B cell (primary cell): ENCODE measurements around the gene TANGO6. TPM values are rescaled to one million over a fixed set of nuclear protein-coding genes. Genes with fewer than 3 reads are reported as not detected.

Experiments
- ATAC-seq: fragments of 200-7000 bp; cut with Tn5 transposase; one replicate; pipeline ENCODE4 v1.10.0; 2021; ENCODE audit warnings: low read depth, mild to moderate bottlenecking, moderate number of reproducible peaks, moderate library complexity
- CTCF ChIA-PET: fragments of 350-600 bp; sonication (Branson Sonifier 250); formaldehyde crosslinking; loops from one replicate; lab custom pipeline; 2021; ENCODE audit warnings: antibody characterized with exemption, inconsistent platforms; lab: Charles Lee
- POLR2A ChIA-PET: fragments of 350-600 bp; sonication (Branson Sonifier 250); formaldehyde crosslinking; loops from one replicate; lab custom pipeline; 2021; ENCODE audit warnings: antibody characterized with exemption; lab: Charles Lee
- DNase-seq: peaks from one replicate; pipeline ENCODE4 v3.0.0; 2013
- H2AFZ ChIP-seq: 2 replicates; pipeline ENCODE4 v1.6.1; 2012; ENCODE audit warnings: mild to moderate bottlenecking, low read depth, low read length; ENCODE audit not compliant: insufficient read depth, poor library complexity, severe bottlenecking
- H3K27ac ChIP-seq, 2 donors: 1 replicate in 1 of 2; 2 replicates in 1 of 2; pipeline ENCODE4 v1.5.1; 2012 to 2013; ENCODE audit warnings: low read length in 2 of 2, mild to moderate bottlenecking in 2 of 2, moderate library complexity in 1 of 2
- H3K27me3 ChIP-seq, 4 experiments: fragments of 200-600 bp in 1 of 4; sonication (generic) in 1 of 4; replicated peaks in 1 of 4; 1 replicate in 2 of 4; 2 replicates in 2 of 4; pipeline versions ENCODE4 v1.6.1 to v1.7.0; 2013 to 2016; ENCODE audit warnings: low read length in 3 of 4, mild to moderate bottlenecking in 2 of 4, mixed read lengths in 1 of 4, moderate library complexity in 1 of 4; ENCODE audit not compliant: insufficient read depth in 4 of 4, control insufficient read depth in 3 of 4; ENCODE audit errors: control extremely low read depth in 1 of 4
- H3K36me3 ChIP-seq, 2 experiments: replicated peaks in 1 of 2; 1 replicate in 1 of 2; 2 replicates in 1 of 2; pipeline versions ENCODE4 v1.6.1 to v1.7.1; 2013; ENCODE audit warnings: low read length in 1 of 2; ENCODE audit not compliant: insufficient read depth in 2 of 2, control insufficient read depth in 1 of 2; ENCODE audit errors: control extremely low read depth in 1 of 2, extremely low read depth in 1 of 2
- H3K4me1 ChIP-seq, 2 donors: fragments of 200-600 bp in 1 of 2; sonication (generic) in 1 of 2; 1 replicate in 1 of 2; 2 replicates in 1 of 2; pipeline versions ENCODE4 v1.5.1 to v1.6.1; 2013 to 2017; ENCODE audit warnings: low read length in 2 of 2; ENCODE audit not compliant: control insufficient read depth in 2 of 2, insufficient read depth in 2 of 2
- H3K4me2 ChIP-seq: replicated peaks from 2 replicates; pipeline ENCODE3; 2012; ENCODE audit warnings: mild to moderate bottlenecking, low read depth, low read length; ENCODE audit not compliant: poor library complexity, severe bottlenecking
- H3K4me3 ChIP-seq, 5 experiments: fragments of 200-600 bp in 1 of 5; sonication (generic) in 1 of 5; 1 replicate in 3 of 5; 2 replicates in 2 of 5; pipeline versions ENCODE4 v1.5.1 to v1.7.0; 2011 to 2016; ENCODE audit warnings: low read length in 4 of 5, mild to moderate bottlenecking in 4 of 5, low read depth in 2 of 5, control low read depth in 1 of 5, moderate library complexity in 1 of 5; ENCODE audit not compliant: insufficient read depth in 1 of 5; ENCODE audit errors: control extremely low read depth in 1 of 5, extremely low read depth in 1 of 5
- H3K79me2 ChIP-seq: fragments of 200-600 bp; sonication (generic); one replicate; pipeline ENCODE4 v1.6.0; 2016; ENCODE audit warnings: low read length; ENCODE audit not compliant: control insufficient read depth, insufficient read depth
- H3K9ac ChIP-seq: fragments of 200-600 bp; sonication (generic); 2 replicates; pipeline ENCODE4 v1.6.1; 2017; ENCODE audit warnings: mild to moderate bottlenecking, low read length, moderate library complexity
- H3K9me3 ChIP-seq, 3 donors: one replicate each; pipeline versions ENCODE4 v1.6.1 to v1.7.1; 2013; ENCODE audit warnings: low read length in 2 of 3; ENCODE audit not compliant: control insufficient read depth in 2 of 3, insufficient read depth in 1 of 3; ENCODE audit errors: control extremely low read depth in 1 of 3
- H4K20me1 ChIP-seq: 2 replicates; pipeline ENCODE4 v1.6.0; 2012; ENCODE audit warnings: mild to moderate bottlenecking, low read length; ENCODE audit not compliant: insufficient read depth, control insufficient read depth, poor library complexity, severe bottlenecking
- H3K27ac Mint-ChIP-seq: one replicate; pipeline ENCODE4 v1.8.0; 2021; ENCODE audit warnings: mixed read lengths
- H3K27me3 Mint-ChIP-seq: one replicate; pipeline ENCODE4 v1.8.0; 2021; ENCODE audit warnings: mixed read lengths
- H3K4me1 Mint-ChIP-seq: one replicate; pipeline ENCODE4 v1.8.0; 2021; ENCODE audit warnings: mixed read lengths
- H3K4me3 Mint-ChIP-seq: one replicate; pipeline ENCODE4 v1.8.0; 2021; ENCODE audit warnings: mixed read lengths
- H3K9me3 Mint-ChIP-seq: one replicate; pipeline ENCODE4 v1.8.0; 2022; ENCODE audit warnings: mixed read lengths; ENCODE audit not compliant: insufficient read depth
- CTCF ChIP-seq: fragments of 200-600 bp; IDR thresholded peaks from one replicate; pipeline ENCODE4 v1.8.0; 2022; ENCODE audit warnings: antibody characterized with exemption, mild to moderate bottlenecking
- EZH2 ChIP-seq: IDR thresholded peaks from 2 replicates; pipeline ENCODE4 v1.6.1; 2012; ENCODE audit warnings: borderline replicate concordance, low read depth, mild to moderate bottlenecking, moderate library complexity, low read length; ENCODE audit not compliant: insufficient read depth, poor library complexity, severe bottlenecking
- WGBS: methylation state at CpG from one replicate; pipeline ENCODE4 v1.1.5; 2013; ENCODE audit warnings: missing lambda C conversion rate; ENCODE audit not compliant: insufficient coverage; 5-methylcytosine and 5-hydroxymethylcytosine counted together
- intact Hi-C: fragments of 100-400 bp; cut with micrococcal nuclease; formaldehyde crosslinking; loops from one replicate; pipeline ENCODE4 v1.10.0; 2022
- polyA plus RNA-seq: library from polyadenylated mRNA; depleted of rRNA; stranded (reverse); fragments of >200 nt; gene quantifications from 2 replicates; pipeline ENCODE4 v1.2.3, GENCODE V29; 2012
- total RNA-seq, 2 donors: library from RNA; stranded (reverse); fragments of 120-200 nt in 1 of 2; gene quantifications; 1 replicate in 1 of 2; 2 replicates in 1 of 2; pipeline versions ENCODE4 v1.2.3 to v1.2.4, GENCODE V29; 2013 to 2022

TANGO6 gene
- total and polyA plus RNA-seq, 2 donors (not counting 1 experiment from before 2014, with no cell fraction given): 8.0 to 42.8 TPM

- ChIA-PET POLR2A (no interaction called here), CTCF (no interaction called here)
- Histone ChIP-seq H2AFZ (no peak overlapping the region), H3K27me3 (no peaks in the 10 kb centered on the region), H4K20me1 (no peaks in the 10 kb centered on the region), H3K4me2 (no peak overlapping the region), H3K4me3 (no peak overlapping the region), H3K79me2 (no peaks in the 10 kb centered on the region), H3K4me1 (no peaks in the 10 kb centered on the region), H3K36me3 (no peaks in the 10 kb centered on the region), H3K9ac (no peak overlapping the region), H3K9me3 (no peaks in the 10 kb centered on the region), H3K27ac (no peak overlapping the region)
- no peak overlapping the region for H3K27ac Mint-ChIP-seq
- no peak overlapping the region for H3K4me3 Mint-ChIP-seq
- TF ChIP-seq EZH2 (no peak), CTCF (no peak)
- intact Hi-C loops: no loop called here
- DNase-seq: no peak
- no peaks in the 10 kb centered on the region for H3K27me3 Mint-ChIP-seq
- no peak for ATAC-seq
- H3K9me3 Mint-ChIP-seq: no peaks in the 10 kb centered on the region
- WGBS: 93% methylated on average over 3 of the region's 5 CpGs
- no peaks in the 10 kb centered on the region for H3K4me1 Mint-ChIP-seq
Observed at GRCh38 chr16:69069504-69069903, 226.2 kb downstream of the TANGO6 start.

GRCh38 chr16:69071036-69071435 lies 227.7 kb downstream of the TANGO6 start:
- Histone ChIP-seq H3K9me3 (no peaks in the 10 kb centered on the region), H3K27ac (no peak overlapping the region), H3K27me3 (no peaks in the 10 kb centered on the region), H3K4me1 (no peaks in the 10 kb centered on the region), H4K20me1 (no peaks in the 10 kb centered on the region), H3K9ac (no peak overlapping the region), H2AFZ (no peak overlapping the region), H3K4me3 (no peak overlapping the region), H3K4me2 (no peak overlapping the region), H3K36me3 (no peaks in the 10 kb centered on the region), H3K79me2 (no peaks in the 10 kb centered on the region)
- ATAC-seq (no peak), DNase-seq (no peak)
- H3K9me3 Mint-ChIP-seq: no peaks in the 10 kb centered on the region
- ChIA-PET POLR2A (no interaction called here), CTCF (no interaction called here)
- H3K4me3 Mint-ChIP-seq: no peak overlapping the region
- no peak for TF ChIP-seq CTCF
- TF ChIP-seq EZH2: no peak
- H3K27me3 Mint-ChIP-seq: no peaks in the 10 kb centered on the region
- no peaks in the 10 kb centered on the region for H3K4me1 Mint-ChIP-seq
- H3K27ac Mint-ChIP-seq: no peak overlapping the region
- intact Hi-C loops: no loop called here
- no CpG with 5 or more reads among the region's 3 CpGs for WGBS
